Right kidney (tissue), 9 donors: Measurements from ENCODE around the gene ADORA3.
A peak's percentile ranks its signal among the peaks of the same experiment; 100 is the strongest.
"Not testable (repeated sequence)": the region's sequence is repeated elsewhere in the genome, so short reads cannot be mapped to it uniquely, and the experiment has no call there.

ENCODE experiments used
- DNase-seq: peaks from one replicate; pipeline ENCODE4 v3.0.0-alpha.2; 2016
- long read RNA-seq, 8 donors: transcript quantifications; one replicate each; lab custom pipeline, GENCODE V29; 2026

The ADORA3 gene
- long read RNA-seq, donor 1, result 0 reads
- long read RNA-seq, donor 2, result 0 reads
- long read RNA-seq, donor 3, partial matches to known transcripts, result 0 of 1 reads
- long read RNA-seq, donor 3, other reads (novel, unspliced or antisense), result 0 of 1 reads
- long read RNA-seq, donor 4, result 0 reads
- long read RNA-seq, donor 5, result 0 reads
- long read RNA-seq, donor 6, result 0 reads
- long read RNA-seq, donor 7, result 0 reads
- long read RNA-seq, donor 8, result 0 reads

GRCh38 chr1:111503585-111504060 is at the start of gene ADORA3, which contains the start of gene TMIGD3:
Gene ADORA3 (minus strand): TSS chr1:111503633. CDS start chr1:111503354, 279 bp downstream.
Gene TMIGD3 (minus strand): TSS chr1:111503633. CDS start chr1:111503354, 279 bp downstream.
- no peak for DNase-seq

- DNase-seq, result no peak
These were observed 49.8 kb upstream of the ADORA3 start for GRCh38 chr1:111553196-111553595.

GRCh38 chr1:111552587-111552986 is 49.2 kb upstream of the ADORA3 start:
- no peak for DNase-seq

GRCh38 chr1:111551623-111552411 is 48.4 kb upstream of the ADORA3 start:
- no peak for DNase-seq

- not testable (repeated sequence) for DNase-seq
These were observed 44.4 kb upstream of the ADORA3 start for GRCh38 chr1:111547786-111548185.

- DNase-seq, result no peak
These were observed 38.8 kb upstream of the ADORA3 start for GRCh38 chr1:111542187-111542586.

- no peak for DNase-seq
These were observed 38.3 kb upstream of the ADORA3 start for GRCh38 chr1:111541721-111542120.

GRCh38 chr1:111540928-111541327 is 37.5 kb upstream of the ADORA3 start:
- no peak for DNase-seq

GRCh38 chr1:111538343-111539025 is 35.1 kb upstream of the ADORA3 start:
- DNase-seq, result no peak

GRCh38 chr1:111535256-111536191 is 32.1 kb upstream of the ADORA3 start:
- DNase-seq, result no peak

GRCh38 chr1:111520053-111520452 is 16.6 kb upstream of the ADORA3 start:
- no peak for DNase-seq

GRCh38 chr1:111517469-111518225 is 14.2 kb upstream of the ADORA3 start:
- DNase-seq, result no peak

GRCh38 chr1:111516005-111516535 is 12.6 kb upstream of the ADORA3 start:
- peak; percentile 65 for DNase-seq

GRCh38 chr1:111515291-111516004 is 12.0 kb upstream of the ADORA3 start:
- peak; percentile 64 for DNase-seq

- DNase-seq, result no peak
These were observed 10.1 kb upstream of the ADORA3 start for GRCh38 chr1:111513410-111514020.

- DNase-seq, result no peak
These were observed 9.5 kb upstream of the ADORA3 start for GRCh38 chr1:111512931-111513330.

GRCh38 chr1:111512132-111512889 is 8.9 kb upstream of the ADORA3 start:
- DNase-seq, result no peak

GRCh38 chr1:111511370-111511769 is 7.9 kb upstream of the ADORA3 start:
- DNase-seq, result no peak

GRCh38 chr1:111509997-111510375 is 6.6 kb upstream of the ADORA3 start:
- no peak for DNase-seq
